ENCODE measurements around the gene NRXN3.

Gene NRXN3

GRCh38 chr14:79437951-79438350 is 1267.8 kb downstream of the NRXN3 start:
- H3K27ac ChIP-seq (ENCODE audit: low read depth, low read length, severe bottlenecking): no peak overlapping the region
- 87 to 92% methylated on average over 5 to 7 of the region's 7 CpGs for WGBS, 2 experiments (ENCODE audit: insufficient coverage in 2 of 2)
- no peak overlapping the region for H3K4me3 ChIP-seq (ENCODE audit: extremely low read depth, insufficient read depth, low read length, poor library complexity, severe bottlenecking)
- H3K4me1 ChIP-seq (ENCODE audit: control insufficient read depth, insufficient read depth, low read length, poor library complexity, severe bottlenecking): no peaks in the 10 kb centered on the region
- no peaks in the 10 kb centered on the region for H3K36me3 ChIP-seq (ENCODE audit: control insufficient read depth, insufficient read depth, low read length)
- H3K9me3 ChIP-seq (ENCODE audit: control insufficient read depth, low read length): no peaks in the 10 kb centered on the region

GRCh38 chr14:79438696-79439342 is 1268.6 kb downstream of the NRXN3 start:
- Histone ChIP-seq H3K36me3 (ENCODE audit: control insufficient read depth, insufficient read depth, low read length) (no peaks in the 10 kb centered on the region), H3K9me3 (ENCODE audit: control insufficient read depth, low read length) (no peaks in the 10 kb centered on the region), H3K4me3 (ENCODE audit: extremely low read depth, insufficient read depth, low read length, poor library complexity, severe bottlenecking) (no peak overlapping the region), H3K4me1 (ENCODE audit: control insufficient read depth, insufficient read depth, low read length, poor library complexity, severe bottlenecking) (no peaks in the 10 kb centered on the region), H3K27ac (ENCODE audit: low read depth, low read length, severe bottlenecking) (no peak overlapping the region)
- WGBS, 2 experiments (ENCODE audit: insufficient coverage in 2 of 2): 94% methylated on average over 2 of the region's 3 CpGs; no CpG with 5 or more reads in 1 of the 2 experiments

GRCh38 chr14:79442786-79443185 is 1272.6 kb downstream of the NRXN3 start:
- Histone ChIP-seq H3K4me1 (ENCODE audit: control insufficient read depth, insufficient read depth, low read length, poor library complexity, severe bottlenecking) (peaks cover under 1% of the 10 kb centered on the region), H3K27ac (ENCODE audit: low read depth, low read length, severe bottlenecking) (no peak overlapping the region), H3K4me3 (ENCODE audit: extremely low read depth, insufficient read depth, low read length, poor library complexity, severe bottlenecking) (no peak overlapping the region), H3K9me3 (ENCODE audit: control insufficient read depth, low read length) (no peaks in the 10 kb centered on the region), H3K36me3 (ENCODE audit: control insufficient read depth, insufficient read depth, low read length) (no peaks in the 10 kb centered on the region)
- WGBS, 2 experiments (ENCODE audit: insufficient coverage in 2 of 2): 86 to 91% methylated on average over 3 to 5 of the region's 5 CpGs

GRCh38 chr14:79443602-79444001 is 1273.4 kb downstream of the NRXN3 start:
- peaks cover 4% of the 10 kb centered on the region for H3K4me1 ChIP-seq (ENCODE audit: control insufficient read depth, insufficient read depth, low read length, poor library complexity, severe bottlenecking)

GRCh38 chr14:79448960-79449359 is 1278.8 kb downstream of the NRXN3 start:
- H3K9me3 ChIP-seq (ENCODE audit: control insufficient read depth, low read length): no peaks in the 10 kb centered on the region
- no peaks in the 10 kb centered on the region for H3K36me3 ChIP-seq (ENCODE audit: control insufficient read depth, insufficient read depth, low read length)
- H3K4me3 ChIP-seq (ENCODE audit: extremely low read depth, insufficient read depth, low read length, poor library complexity, severe bottlenecking): no peak overlapping the region
- 73 to 96% methylated on average over 3 to 5 of the region's 6 CpGs for WGBS, 2 experiments (ENCODE audit: insufficient coverage in 2 of 2)
- H3K4me1 ChIP-seq (ENCODE audit: control insufficient read depth, insufficient read depth, low read length, poor library complexity, severe bottlenecking): peaks cover 4% of the 10 kb centered on the region
- H3K27ac ChIP-seq (ENCODE audit: low read depth, low read length, severe bottlenecking): no peak overlapping the region

More at GRCh38 chr14:79443602-79444001, 1273.4 kb downstream of the NRXN3 start:
- H3K36me3 ChIP-seq (ENCODE audit: control insufficient read depth, insufficient read depth, low read length): no peaks in the 10 kb centered on the region
- no peak overlapping the region for H3K4me3 ChIP-seq (ENCODE audit: extremely low read depth, insufficient read depth, low read length, poor library complexity, severe bottlenecking)
- no peaks in the 10 kb centered on the region for H3K9me3 ChIP-seq (ENCODE audit: control insufficient read depth, low read length)
- H3K27ac ChIP-seq (ENCODE audit: low read depth, low read length, severe bottlenecking): no peak overlapping the region

GRCh38 chr14:79451601-79452000 is 1281.4 kb downstream of the NRXN3 start:
- WGBS, 2 experiments (ENCODE audit: insufficient coverage in 2 of 2): 82 to 88% methylated on average over 1 to 3 of the region's 3 CpGs
- no peak overlapping the region for H3K27ac ChIP-seq (ENCODE audit: low read depth, low read length, severe bottlenecking)
- no peaks in the 10 kb centered on the region for H3K9me3 ChIP-seq (ENCODE audit: control insufficient read depth, low read length)
- H3K36me3 ChIP-seq (ENCODE audit: control insufficient read depth, insufficient read depth, low read length): no peaks in the 10 kb centered on the region
- no peak overlapping the region for H3K4me3 ChIP-seq (ENCODE audit: extremely low read depth, insufficient read depth, low read length, poor library complexity, severe bottlenecking)
- peaks cover 4% of the 10 kb centered on the region for H3K4me1 ChIP-seq (ENCODE audit: control insufficient read depth, insufficient read depth, low read length, poor library complexity, severe bottlenecking)

GRCh38 chr14:79453276-79453675 is 1283.1 kb downstream of the NRXN3 start:
- H3K9me3 ChIP-seq (ENCODE audit: control insufficient read depth, low read length): no peaks in the 10 kb centered on the region
- no CpG with 5 or more reads among the region's 4 CpGs for WGBS, 2 experiments (ENCODE audit: insufficient coverage in 2 of 2)
- no peaks in the 10 kb centered on the region for H3K4me1 ChIP-seq (ENCODE audit: control insufficient read depth, insufficient read depth, low read length, poor library complexity, severe bottlenecking)
- no peak overlapping the region for H3K4me3 ChIP-seq (ENCODE audit: extremely low read depth, insufficient read depth, low read length, poor library complexity, severe bottlenecking)
- no peaks in the 10 kb centered on the region for H3K36me3 ChIP-seq (ENCODE audit: control insufficient read depth, insufficient read depth, low read length)
- no peak overlapping the region for H3K27ac ChIP-seq (ENCODE audit: low read depth, low read length, severe bottlenecking)

GRCh38 chr14:79464468-79464867 is 1294.3 kb downstream of the NRXN3 start:
- H3K9me3 ChIP-seq (ENCODE audit: control insufficient read depth, low read length): no peaks in the 10 kb centered on the region
- H3K4me1 ChIP-seq (ENCODE audit: control insufficient read depth, insufficient read depth, low read length, poor library complexity, severe bottlenecking): peaks cover 12% of the 10 kb centered on the region
- no peaks in the 10 kb centered on the region for H3K36me3 ChIP-seq (ENCODE audit: control insufficient read depth, insufficient read depth, low read length)
- H3K27ac ChIP-seq (ENCODE audit: low read depth, low read length, severe bottlenecking): no peak overlapping the region
- H3K4me3 ChIP-seq (ENCODE audit: extremely low read depth, insufficient read depth, low read length, poor library complexity, severe bottlenecking): no peak overlapping the region

GRCh38 chr14:79465651-79466050 is 1295.5 kb downstream of the NRXN3 start:
- Histone ChIP-seq H3K4me3 (ENCODE audit: extremely low read depth, insufficient read depth, low read length, poor library complexity, severe bottlenecking) (no peak overlapping the region), H3K9me3 (ENCODE audit: control insufficient read depth, low read length) (no peaks in the 10 kb centered on the region), H3K27ac (ENCODE audit: low read depth, low read length, severe bottlenecking) (no peak overlapping the region), H3K4me1 (ENCODE audit: control insufficient read depth, insufficient read depth, low read length, poor library complexity, severe bottlenecking) (peaks cover 12% of the 10 kb centered on the region), H3K36me3 (ENCODE audit: control insufficient read depth, insufficient read depth, low read length) (no peaks in the 10 kb centered on the region)
- WGBS, 2 experiments (ENCODE audit: insufficient coverage in 2 of 2): 100% methylated on average over 2 of the region's 3 CpGs; no CpG with 5 or more reads in 1 of the 2 experiments

GRCh38 chr14:79466938-79467527 is 1296.9 kb downstream of the NRXN3 start:
- no peaks in the 10 kb centered on the region for H3K9me3 ChIP-seq (ENCODE audit: control insufficient read depth, low read length)
- H3K4me1 ChIP-seq (ENCODE audit: control insufficient read depth, insufficient read depth, low read length, poor library complexity, severe bottlenecking): peaks cover 12% of the 10 kb centered on the region
- H3K36me3 ChIP-seq (ENCODE audit: control insufficient read depth, insufficient read depth, low read length): no peaks in the 10 kb centered on the region
- WGBS, 2 experiments (ENCODE audit: insufficient coverage in 2 of 2): 93 to 96% methylated on average over 10 to 12 of the region's 13 CpGs
- H3K4me3 ChIP-seq (ENCODE audit: extremely low read depth, insufficient read depth, low read length, poor library complexity, severe bottlenecking): no peak overlapping the region
- no peak overlapping the region for H3K27ac ChIP-seq (ENCODE audit: low read depth, low read length, severe bottlenecking)

GRCh38 chr14:79467835-79468234 is 1297.7 kb downstream of the NRXN3 start:
- H3K4me3 ChIP-seq (ENCODE audit: extremely low read depth, insufficient read depth, low read length, poor library complexity, severe bottlenecking): no peak overlapping the region
- WGBS, 2 experiments (ENCODE audit: insufficient coverage in 2 of 2): no CpG with 5 or more reads among the region's 2 CpGs

More at GRCh38 chr14:79467835-79468234, 1297.7 kb downstream of the NRXN3 start:
- Histone ChIP-seq H3K27ac (ENCODE audit: low read depth, low read length, severe bottlenecking) (no peak overlapping the region), H3K36me3 (ENCODE audit: control insufficient read depth, insufficient read depth, low read length) (no peaks in the 10 kb centered on the region), H3K4me1 (ENCODE audit: control insufficient read depth, insufficient read depth, low read length, poor library complexity, severe bottlenecking) (peaks cover 12% of the 10 kb centered on the region), H3K9me3 (ENCODE audit: control insufficient read depth, low read length) (no peaks in the 10 kb centered on the region)

All from mesodermal cell (in vitro differentiated cells).